Uterus (tissue), 4 donors: ENCODE measurements around the gene GDF9. TPM values are rescaled to one million over a fixed set of nuclear protein-coding genes. Genes with fewer than 3 reads are reported as not detected.

ENCODE experiments used
- DNase-seq, 2 donors: peaks; one replicate each; pipeline ENCODE4 v3.0.0-alpha.2; 2019 to 2020
- H3K27ac ChIP-seq, 2 donors: fragments of 200-600 bp; sonication (generic); 1 replicate in 1 of 2; 2 replicates in 1 of 2; pipeline ENCODE4 v1.5.1; 2016 to 2018
- H3K27me3 ChIP-seq, 2 donors: fragments of 200-600 bp; sonication (generic); one replicate each; pipeline ENCODE4 v1.5.1; 2018 to 2019; ENCODE audit warnings: control low read depth in 1 of 2
- H3K36me3 ChIP-seq, 2 donors: fragments of 200-600 bp; sonication (generic); one replicate each; pipeline ENCODE4 v1.5.1; 2019; ENCODE audit warnings: control low read depth in 1 of 2
- H3K4me1 ChIP-seq, 2 donors: fragments of 200-600 bp; sonication (generic); one replicate each; pipeline ENCODE4 v1.5.1; 2018 to 2019; ENCODE audit warnings: control low read depth in 1 of 2
- H3K4me3 ChIP-seq, 2 donors: fragments of 200-600 bp; sonication (generic); 1 replicate in 1 of 2; 2 replicates in 1 of 2; pipeline ENCODE4 v1.5.1; 2018 to 2019; ENCODE audit warnings: mild to moderate bottlenecking in 1 of 2
- H3K9me3 ChIP-seq, 2 donors: fragments of 200-600 bp; sonication (generic); one replicate each; pipeline ENCODE4 v1.5.1; 2019; ENCODE audit warnings: control low read depth in 1 of 2
- CTCF ChIP-seq, 4 experiments: fragments of 200-600 bp in 2 of 4; fragments of 450-650 bp in 2 of 4; sonication (generic) in 2 of 4; IDR thresholded peaks; one replicate each; pipeline ENCODE4 v1.5.1; 2016 to 2019; ENCODE audit warnings: antibody characterized with exemption in 4 of 4, mild to moderate bottlenecking in 2 of 4, moderate library complexity in 1 of 4
- POLR2A ChIP-seq, 2 donors: fragments of 450-650 bp; IDR thresholded peaks; one replicate each; pipeline ENCODE4 v1.6.1; 2016; ENCODE audit warnings: antibody characterized with exemption in 2 of 2, mild to moderate bottlenecking in 1 of 2, moderate library complexity in 1 of 2
- intact Hi-C: fragments of 100-400 bp; cut with DNase I; formaldehyde crosslinking; loops from one replicate; pipeline ENCODE4 v1.15.1; 2023; ENCODE audit warnings: low total_unique reads
- total RNA-seq, 4 donors: library from RNA; depleted of rRNA in 3 of 4; stranded (reverse); fragments of >200 nt in 3 of 4; gene quantifications; one replicate each; pipeline versions ENCODE4 v1.1.0 to v1.2.4, GENCODE V29; 2014 to 2023
- donor health status: DM: yes; HTN: yes; CAD: no.

GDF9 gene, protein sequence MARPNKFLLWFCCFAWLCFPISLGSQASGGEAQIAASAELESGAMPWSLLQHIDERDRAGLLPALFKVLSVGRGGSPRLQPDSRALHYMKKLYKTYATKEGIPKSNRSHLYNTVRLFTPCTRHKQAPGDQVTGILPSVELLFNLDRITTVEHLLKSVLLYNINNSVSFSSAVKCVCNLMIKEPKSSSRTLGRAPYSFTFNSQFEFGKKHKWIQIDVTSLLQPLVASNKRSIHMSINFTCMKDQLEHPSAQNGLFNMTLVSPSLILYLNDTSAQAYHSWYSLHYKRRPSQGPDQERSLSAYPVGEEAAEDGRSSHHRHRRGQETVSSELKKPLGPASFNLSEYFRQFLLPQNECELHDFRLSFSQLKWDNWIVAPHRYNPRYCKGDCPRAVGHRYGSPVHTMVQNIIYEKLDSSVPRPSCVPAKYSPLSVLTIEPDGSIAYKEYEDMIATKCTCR
- 1 to 10 TPM in 1 of 4 donors, under 1 TPM in 2, not detected in 1; 0.18 to 1.8 (median 0.62) TPM for total RNA-seq

DNA sequence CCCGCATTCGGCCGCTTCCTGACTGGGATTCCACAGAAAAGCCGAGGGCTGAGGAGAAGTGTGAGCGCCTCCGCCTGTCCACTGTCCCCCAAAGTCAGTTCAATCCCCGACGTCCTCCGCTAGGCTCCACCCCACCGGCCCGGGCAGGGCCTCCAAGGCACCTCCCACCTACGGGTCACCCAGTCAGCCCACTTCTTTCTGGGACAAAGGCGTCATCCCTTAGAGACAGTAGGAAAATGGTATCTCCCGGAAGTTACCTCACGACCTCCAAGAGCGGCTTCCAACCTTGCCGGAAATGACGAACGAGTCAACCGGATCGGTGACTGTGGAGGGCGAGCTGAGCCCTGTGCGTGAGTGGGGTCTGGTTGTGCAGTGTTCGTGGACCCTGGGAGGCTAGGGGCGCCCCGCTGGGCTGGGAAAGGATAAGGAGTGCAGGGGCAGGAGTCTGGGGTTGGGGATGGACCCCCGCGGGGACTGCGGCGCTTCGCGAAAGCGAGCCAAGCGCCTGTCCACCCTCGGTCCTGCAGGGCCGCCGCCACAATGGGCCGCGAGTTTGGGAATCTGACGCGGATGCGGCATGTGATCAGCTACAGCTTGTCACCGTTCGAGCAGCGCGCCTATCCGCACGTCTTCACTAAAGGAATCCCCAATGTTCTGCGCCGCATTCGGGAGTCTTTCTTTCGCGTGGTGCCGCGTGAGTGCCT is at the start of gene GDF9, which contains the start of gene UQCRQ:
TSS of gene GDF9 (minus strand) at position 128 of the 704 bp plus-strand sequence. CDS start 1,936 bp downstream, outside the sequence.
TSS of gene UQCRQ (plus strand) at position 301 of the 704 bp plus-strand sequence. CDS start at position 541, 240 bp downstream.
- intact Hi-C loops: no loop called here
- DNase-seq: peak; percentile 95 to 98
- Histone ChIP-seq H3K36me3 (no peaks in the 10 kb centered on the region), H3K27me3 (no peaks in the 10 kb centered on the region), H3K9me3 (no peaks in the 10 kb centered on the region), H3K27ac (peak within 1 kb of the TSS; percentile 94 to 97), H3K4me1 (no peaks in the 10 kb centered on the region), H3K4me3 (peak within 1 kb of the TSS; percentile 73 to 85)
- TF ChIP-seq POLR2A (IDR thresholded peaks at IDR 0.05) (peak; percentile 85 to 87), CTCF (IDR thresholded peaks at IDR 0.05) (peak in 3 of 4 experiments; percentile 28 to 47 (median 46))

- no peak for DNase-seq
- Histone ChIP-seq H3K9me3 (no peaks in the 10 kb centered on the region), H3K27me3 (no peaks in the 10 kb centered on the region), H3K27ac (no peak overlapping the region), H3K4me3 (no peak overlapping the region), H3K36me3 (no peaks in the 10 kb centered on the region), H3K4me1 (no peaks in the 10 kb centered on the region)
- no peak for TF ChIP-seq POLR2A (IDR thresholded peaks at IDR 0.05)
- intact Hi-C loops: no loop called here
Measured at GRCh38 chr5:132915681-132916080, 49.4 kb upstream of the GDF9 start.

- TF ChIP-seq CTCF (IDR thresholded peaks at IDR 0.05) (no peak), POLR2A (IDR thresholded peaks at IDR 0.05) (no peak)
- no peaks in the 10 kb centered on the region for H3K27me3 ChIP-seq
- no peak overlapping the region for H3K27ac ChIP-seq
- H3K4me1 ChIP-seq: no peaks in the 10 kb centered on the region
- no peaks in the 10 kb centered on the region for H3K36me3 ChIP-seq
- no peak for DNase-seq
- intact Hi-C loops: no loop called here
- H3K9me3 ChIP-seq: no peaks in the 10 kb centered on the region
- no peak overlapping the region for H3K4me3 ChIP-seq
Measured at GRCh38 chr5:132909702-132910101, 43.4 kb upstream of the GDF9 start.

DNA sequence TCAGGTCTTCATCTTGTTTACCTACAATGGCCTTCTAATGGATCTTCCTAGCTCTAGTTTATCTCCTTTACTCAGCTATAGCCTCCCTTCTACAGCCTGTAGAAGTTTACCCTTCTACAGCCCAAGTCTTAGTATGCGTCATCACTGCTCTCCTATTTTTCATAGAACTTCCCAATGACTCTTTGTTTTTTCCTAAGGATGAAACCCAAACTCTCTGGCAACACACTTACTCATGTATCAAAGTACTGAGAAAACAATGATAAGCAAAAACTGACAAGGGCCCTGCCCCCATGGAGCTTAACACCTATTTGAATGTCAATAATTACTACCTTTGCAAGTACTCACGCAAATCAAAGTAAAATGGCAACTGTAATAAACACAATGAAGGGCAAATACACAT is 40.9 kb upstream of the GDF9 start:
- no peaks in the 10 kb centered on the region for H3K36me3 ChIP-seq
- no peak overlapping the region for H3K4me3 ChIP-seq
- no peaks in the 10 kb centered on the region for H3K9me3 ChIP-seq
- no peaks in the 10 kb centered on the region for H3K4me1 ChIP-seq
- H3K27me3 ChIP-seq: no peaks in the 10 kb centered on the region
- TF ChIP-seq CTCF (IDR thresholded peaks at IDR 0.05) (no peak), POLR2A (IDR thresholded peaks at IDR 0.05) (no peak)
- no peak overlapping the region for H3K27ac ChIP-seq
- no peak for DNase-seq
- intact Hi-C loops: no loop called here

GRCh38 chr5:132905938-132906337 is 39.7 kb upstream of the GDF9 start:
- Histone ChIP-seq H3K27ac (no peak overlapping the region), H3K27me3 (no peaks in the 10 kb centered on the region), H3K4me1 (no peaks in the 10 kb centered on the region), H3K4me3 (no peak overlapping the region), H3K9me3 (no peaks in the 10 kb centered on the region), H3K36me3 (no peaks in the 10 kb centered on the region)
- no peak for DNase-seq
- TF ChIP-seq POLR2A (IDR thresholded peaks at IDR 0.05): no peak
- TF ChIP-seq CTCF (IDR thresholded peaks at IDR 0.05): no peak
- intact Hi-C loops: no loop called here
